GM12892 (cell line): ENCODE data around the gene GTSF1L.

Source experiments
- DNase-seq: peaks from one replicate; pipeline ENCODE4 v3.0.0; 2011; ENCODE audit not compliant: insufficient read length
- FAIRE-seq: peaks from 2 replicates; lab custom pipeline; 2011; peaks lifted over from hg19 to GRCh38; lab: Jason Lieb, UNC
- POLR2A ChIP-seq: IDR thresholded peaks from 2 replicates; pipeline ENCODE4 v1.6.1; 2011; ENCODE audit warnings: low read depth, low read length, control low read depth
- POLR2AphosphoS5 ChIP-seq: IDR thresholded peaks from 2 replicates; pipeline ENCODE4 v1.6.1; 2011; ENCODE audit warnings: low read depth, low read length, control low read depth
- TAF1 ChIP-seq: IDR thresholded peaks from 2 replicates; pipeline ENCODE4 v1.6.1; 2011; ENCODE audit warnings: low read depth, mild to moderate bottlenecking, control low read depth, low read length, borderline replicate concordance

GTSF1L gene

GRCh38 chr20:43700627-43701026, 26.2 kb downstream of the GTSF1L start:
- FAIRE-seq (no peak), DNase-seq (no peak)
- TF ChIP-seq POLR2A, result no peak
- no peak for TF ChIP-seq POLR2AphosphoS5
- no peak for TF ChIP-seq TAF1

GRCh38 chr20:43699941-43700565, 26.7 kb downstream of the GTSF1L start:
- DNase-seq, result no peak
- FAIRE-seq, result no peak
- no peak for TF ChIP-seq POLR2A
- TF ChIP-seq POLR2AphosphoS5, result no peak
- no peak for TF ChIP-seq TAF1

GRCh38 chr20:43695571-43695970, 31.2 kb downstream of the GTSF1L start:
- TF ChIP-seq POLR2A (no peak), TAF1 (no peak), POLR2AphosphoS5 (no peak)
- no peak for DNase-seq
- FAIRE-seq, result no peak

GRCh38 chr20:43694763-43695162, 32.0 kb downstream of the GTSF1L start:
- no peak for DNase-seq

GRCh38 chr20:43691928-43692524, 34.8 kb downstream of the GTSF1L start:
- no peak for TF ChIP-seq POLR2AphosphoS5
- DNase-seq (peak; percentile 59), FAIRE-seq (peak; percentile 75)

More at GRCh38 chr20:43694763-43695162, 32.0 kb downstream of the GTSF1L start:
- no peak for FAIRE-seq
- TF ChIP-seq POLR2AphosphoS5 (no peak), POLR2A (no peak), TAF1 (no peak)

- TF ChIP-seq TAF1 (no peak), POLR2A (no peak), POLR2AphosphoS5 (no peak)
- DNase-seq (no peak), FAIRE-seq (no peak)
Measured at GRCh38 chr20:43690943-43691598, 35.7 kb downstream of the GTSF1L start.

- no peak for TF ChIP-seq POLR2AphosphoS5
- no peak for TF ChIP-seq TAF1
- no peak for TF ChIP-seq POLR2A
- no peak for DNase-seq
- no peak for FAIRE-seq
Measured at GRCh38 chr20:43689165-43689564, 37.6 kb downstream of the GTSF1L start.

- DNase-seq, result no peak
- no peak for TF ChIP-seq POLR2A
- TF ChIP-seq POLR2AphosphoS5, result no peak
- no peak for TF ChIP-seq TAF1
- FAIRE-seq, result no peak
Measured at GRCh38 chr20:43686820-43687219, 40.0 kb downstream of the GTSF1L start.

GRCh38 chr20:43682446-43682845, 44.4 kb downstream of the GTSF1L start:
- no peak for DNase-seq
- no peak for FAIRE-seq
- TF ChIP-seq POLR2AphosphoS5 (no peak), POLR2A (no peak), TAF1 (no peak)

GRCh38 chr20:43681991-43682410, 44.8 kb downstream of the GTSF1L start:
- peak; percentile 66 for DNase-seq
- TF ChIP-seq POLR2AphosphoS5 (peak; percentile 70; the same call in 1 of the 2 replicates), POLR2A (peak; percentile 14; the same call in 1 of the 2 replicates), TAF1 (no peak)

GRCh38 chr20:43681468-43681942, 45.3 kb downstream of the GTSF1L start:
- peak; percentile 22 for DNase-seq
- TF ChIP-seq POLR2A (peak; percentile 6; the same call in 1 of the 2 replicates), POLR2AphosphoS5 (no peak)
- no peak for FAIRE-seq

More at GRCh38 chr20:43681991-43682410, 44.8 kb downstream of the GTSF1L start:
- FAIRE-seq, result peak; percentile 98

GRCh38 chr20:43680981-43681380, 45.8 kb downstream of the GTSF1L start:
- FAIRE-seq, result no peak
- TF ChIP-seq POLR2AphosphoS5, result no peak
- TF ChIP-seq POLR2A, result no peak
- no peak for TF ChIP-seq TAF1
- no peak for DNase-seq

GRCh38 chr20:43676368-43676767, 50.4 kb downstream of the GTSF1L start:
- FAIRE-seq, result no peak
- DNase-seq, result no peak
- TF ChIP-seq POLR2A (no peak), TAF1 (no peak), POLR2AphosphoS5 (no peak)
